HepG2 (cell line): ENCODE measurements around the gene BPI. TPM values are rescaled to one million over a fixed set of nuclear protein-coding genes. Genes with fewer than 3 reads are reported as not detected.

Source experiments
- ATAC-seq: fragments of 200-7000 bp; cut with Tn5 transposase; 3 replicates; pipeline ENCODE4 v1.9.1; 2020; ENCODE audit warnings: mild to moderate bottlenecking, moderate library complexity
- BruUV-seq: library from RNA; stranded (reverse); fragments of 400-500 nt; replicated peaks from 2 replicates; lab custom pipeline; 2021; lab: Mats Ljungman, UMichigan
- CTCF ChIA-PET: fragments of 300-600 bp; formaldehyde crosslinking; extraction: SDS; loops from one replicate; lab custom pipeline; 2021; ENCODE audit warnings: low total read pairs, inconsistent platforms, low intra/inter-chr PET ratio; lab: Yijun Ruan, JAX
- POLR2A ChIA-PET: fragments of 350-600 bp; sonication (Branson Sonifier 250); formaldehyde crosslinking; loops from one replicate; lab custom pipeline; 2020; ENCODE audit warnings: antibody characterized with exemption, inconsistent platforms; lab: Yijun Ruan, JAX
- DNase-seq: peaks from one replicate; pipeline ENCODE4 v3.0.0-alpha.2; 2015; ENCODE audit warnings: low spot score
- FAIRE-seq: peaks from 3 replicates; lab custom pipeline; 2011; peaks lifted over from hg19 to GRCh38; lab: Jason Lieb, UNC
- H2AFZ ChIP-seq: one replicate; pipeline ENCODE4 v1.6.1; 2011; ENCODE audit warnings: low read length, inconsistent platforms
- H3K27ac ChIP-seq: fragments of 300-600 bp; 3 replicates; pipeline ENCODE4 v1.8.0; 2011; ENCODE audit warnings: mixed run types, mild to moderate bottlenecking, mixed read lengths, low read length, inconsistent platforms; ENCODE audit not compliant: insufficient read depth; ENCODE audit errors: extremely low read length
- H3K27me3 ChIP-seq, 2 experiments: fragments of 200-600 bp in 1 of 2; 2 replicates in 1 of 2; 3 replicates in 1 of 2; pipeline versions ENCODE4 v1.6.0 to v1.8.0; 2011; ENCODE audit warnings: low read length in 2 of 2, mild to moderate bottlenecking in 2 of 2, moderate library complexity in 2 of 2, inconsistent platforms in 1 of 2; ENCODE audit not compliant: insufficient read depth in 2 of 2, control insufficient read depth in 1 of 2
- H3K36me3 ChIP-seq, 2 experiments: fragments of 200-600 bp in 1 of 2; replicated peaks in 1 of 2; 2 replicates in 1 of 2; 3 replicates in 1 of 2; pipeline versions ENCODE4 v1.5.1 to v1.8.0; 2011; ENCODE audit warnings: low read length in 2 of 2, inconsistent platforms in 1 of 2; ENCODE audit not compliant: insufficient read depth in 2 of 2, control insufficient read depth in 1 of 2
- H3K4me1 ChIP-seq: 2 replicates; pipeline ENCODE4 v1.5.1; 2012; ENCODE audit warnings: low read length, inconsistent platforms; ENCODE audit not compliant: insufficient read depth
- H3K4me2 ChIP-seq: 2 replicates; pipeline ENCODE4 v1.6.0; 2011; ENCODE audit warnings: low read depth, low read length, inconsistent platforms
- H3K4me3 ChIP-seq, 3 experiments: fragments of 200-600 bp in 1 of 3; sonication (generic), shearing (Covaris generic) in 1 of 3; replicated peaks in 1 of 3; 2 replicates each; pipeline ENCODE4 v1.5.1; 2011 to 2016; ENCODE audit warnings: low read length in 3 of 3, inconsistent platforms in 2 of 3, low read depth in 2 of 3, mild to moderate bottlenecking in 2 of 3, control low read depth in 1 of 3, mixed read lengths in 1 of 3; ENCODE audit not compliant: insufficient read depth in 1 of 3
- H3K79me2 ChIP-seq: one replicate; pipeline ENCODE4 v1.6.1; 2011; ENCODE audit warnings: low read length, inconsistent platforms; ENCODE audit not compliant: insufficient read depth
- H3K9ac ChIP-seq: 2 replicates; pipeline ENCODE4 v1.6.0; 2011; ENCODE audit warnings: mild to moderate bottlenecking, low read depth, low read length, inconsistent platforms; ENCODE audit not compliant: insufficient read depth
- H3K9me3 ChIP-seq: 2 replicates; pipeline ENCODE4 v1.5.1; 2012; ENCODE audit warnings: mild to moderate bottlenecking, low read length
- H4K20me1 ChIP-seq: 2 replicates; pipeline ENCODE4 v1.6.0; 2011; ENCODE audit warnings: inconsistent platforms, mild to moderate bottlenecking, low read length, moderate library complexity; ENCODE audit not compliant: insufficient read depth
- ATAD3A ChIP-seq: sonication (generic); formaldehyde crosslinking; IDR thresholded peaks from 2 replicates; pipeline ENCODE4 v1.4.0; 2020; ENCODE audit warnings: missing genetic modification reagents
- ATF7 ChIP-seq, 2 experiments: fragments of 450-650 bp in 1 of 2; sonication (generic) in 1 of 2; formaldehyde crosslinking in 1 of 2; IDR thresholded peaks; 2 replicates each; pipeline versions ENCODE4 v1.4.0 to v1.6.1; 2016 to 2020; ENCODE audit warnings: antibody characterized with exemption in 1 of 2, mild to moderate bottlenecking in 1 of 2, missing genetic modification reagents in 1 of 2
- FOXP1 ChIP-seq, 2 experiments: fragments of 450-650 bp in 1 of 2; IDR thresholded peaks; 2 replicates each; pipeline ENCODE4 v1.6.1; 2017 to 2018; ENCODE audit warnings: antibody characterized with exemption in 1 of 2
- IKZF1 ChIP-seq: fragments of 450-650 bp; IDR thresholded peaks from 2 replicates; pipeline ENCODE4 v1.7.1; 2016
- KLF16 ChIP-seq, 2 experiments: sonication (generic) in 1 of 2; formaldehyde crosslinking in 1 of 2; IDR thresholded peaks; 2 replicates each; pipeline versions ENCODE4 v1.6.1 to v1.8.0; 2016 to 2023; ENCODE audit warnings: missing genetic modification reagents in 2 of 2, missing compliant biosample characterization in 1 of 2
- MZF1 ChIP-seq: sonication (generic); formaldehyde crosslinking; IDR thresholded peaks from 2 replicates; pipeline ENCODE4 v1.8.1; 2023; ENCODE audit warnings: mild to moderate bottlenecking, missing genetic modification reagents, borderline replicate concordance
- RARA ChIP-seq: IDR thresholded peaks from 2 replicates; pipeline ENCODE4 v1.6.1; 2016; ENCODE audit warnings: missing genetic modification reagents, missing compliant biosample characterization
- ZNF124 ChIP-seq: sonication (generic); formaldehyde crosslinking; IDR thresholded peaks from 2 replicates; pipeline ENCODE4 v1.4.0; 2020; ENCODE audit warnings: missing genetic modification reagents
- ZNF234 ChIP-seq: sonication (generic); formaldehyde crosslinking; conservative IDR thresholded peaks from 2 replicates; pipeline ENCODE4 v1.5.1; 2020; ENCODE audit warnings: mild to moderate bottlenecking, missing genetic modification reagents
- ZNF660 ChIP-seq: sonication (generic); formaldehyde crosslinking; IDR thresholded peaks from 2 replicates; pipeline ENCODE4 v1.5.1; 2020; ENCODE audit warnings: mild to moderate bottlenecking, low read depth, missing genetic modification reagents, borderline replicate concordance
- ZNF703 ChIP-seq: sonication (generic); formaldehyde crosslinking; IDR thresholded peaks from 2 replicates; pipeline ENCODE4 v1.5.1; 2020; ENCODE audit warnings: missing genetic modification reagents, mild to moderate bottlenecking, moderate library complexity, borderline replicate concordance
- ZNF775 ChIP-seq: sonication (generic); formaldehyde crosslinking; IDR thresholded peaks from 2 replicates; pipeline ENCODE4 v1.4.0; 2020; ENCODE audit warnings: missing genetic modification reagents, mild to moderate bottlenecking, moderate library complexity, borderline replicate concordance
- ZNF776 ChIP-seq: sonication (generic); formaldehyde crosslinking; IDR thresholded peaks from 2 replicates; pipeline ENCODE4 v1.4.0; 2020; ENCODE audit warnings: mild to moderate bottlenecking, missing genetic modification reagents
- ZNF782 ChIP-seq: sonication (generic); formaldehyde crosslinking; IDR thresholded peaks from 2 replicates; pipeline ENCODE4 v1.4.0; 2020; ENCODE audit warnings: missing genetic modification reagents, mild to moderate bottlenecking, borderline replicate concordance
- ZNF883 ChIP-seq: sonication (generic); formaldehyde crosslinking; IDR thresholded peaks from 2 replicates; pipeline ENCODE4 v1.5.1; 2020; ENCODE audit warnings: mild to moderate bottlenecking, missing genetic modification reagents; ENCODE audit errors: not compliant biosample characterization
- ZSCAN25 ChIP-seq: sonication (generic); formaldehyde crosslinking; IDR thresholded peaks from 2 replicates; pipeline ENCODE4 v1.8.0; 2022; ENCODE audit warnings: mild to moderate bottlenecking, missing genetic modification reagents
- WGBS: methylation state at CpG from one replicate; pipeline ENCODE4 v1.1.6; 2017; ENCODE audit warnings: low lambda C conversion rate; 5-methylcytosine and 5-hydroxymethylcytosine counted together
- in situ Hi-C: cut with HindIII; loops from 2 replicates; pipeline ENCODE4 v1.10.0; 2017; ENCODE audit warnings: low pct_unique_long_range_greater_than_20kb; ENCODE audit not compliant: extremely low pct_ligation_motif_present
- intact Hi-C: fragments of 100-400 bp; cut with micrococcal nuclease; formaldehyde crosslinking; loops from one replicate; pipeline ENCODE4 v1.10.0; 2022; ENCODE audit not compliant: unreplicated experiment
- polyA plus RNA-seq, 8 experiments: library from polyadenylated mRNA; depleted of rRNA in 3 of 8; stranded (reverse) in 7 of 8; unstranded in 1 of 8; fragments of >200 nt; fragmentation: Illumina TruSeq in 4 of 8; extraction: Trizol in 4 of 8; gene quantifications; 2 replicates each; pipeline versions ENCODE4 v1.2.1 to v1.2.3, GENCODE V29; 2011 to 2016; ENCODE audit warnings: low read depth in 4 of 8, missing spikeins in 1 of 8, mixed read lengths in 1 of 8; ENCODE audit not compliant: insufficient read depth in 1 of 8
- total RNA-seq, 5 experiments: library from RNA; depleted of rRNA; stranded (reverse); fragments of >200 nt; fragmentation: Illumina TruSeq; extraction: Trizol; gene quantifications; 2 replicates each; pipeline ENCODE4 v1.2.3, GENCODE V29; 2016; ENCODE audit warnings: low read depth in 1 of 5
- TF ChIP-seq, protein P1 (sequence below): IDR thresholded peaks from 2 replicates; pipeline ENCODE4 v1.6.1; 2016; ENCODE audit warnings: mild to moderate bottlenecking
- TF ChIP-seq, protein P2 (sequence below): fragments of 450-650 bp; IDR thresholded peaks from 2 replicates; pipeline ENCODE4 v1.6.1; 2017
- TF ChIP-seq, protein P3 (sequence below): IDR thresholded peaks from 2 replicates; pipeline ENCODE4 v1.4.0; 2020; ENCODE audit warnings: mild to moderate bottlenecking, missing genetic modification reagents

Gene BPI
- total and polyA plus RNA-seq, 2 of the 13 experiments (the other 11 are each of a cell fraction or from before 2014, with no cell fraction given), result not detected

DNA sequence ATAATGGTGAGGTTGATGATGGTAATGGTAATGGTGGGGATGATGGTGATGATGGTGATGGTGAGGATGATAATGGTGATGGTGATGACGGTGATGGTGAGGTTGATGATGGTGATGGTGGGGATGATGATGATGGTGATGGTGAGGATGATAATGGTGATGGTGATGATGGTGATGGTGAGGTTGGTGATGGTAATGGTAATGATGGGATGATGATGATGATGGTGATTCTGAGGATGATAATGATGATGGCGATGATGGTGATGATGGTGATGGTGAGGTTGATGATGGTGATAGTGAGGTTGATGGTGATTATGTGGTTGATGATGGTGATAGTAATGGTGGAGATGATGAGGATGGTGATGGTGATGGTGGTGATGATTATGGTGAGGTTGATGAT, 9.7 kb downstream of the BPI start:
- Histone ChIP-seq H3K4me1 (no peaks in the 10 kb centered on the region), H3K4me2 (no peak overlapping the region), H3K79me2 (no peaks in the 10 kb centered on the region), H3K9me3 (no peaks in the 10 kb centered on the region), H3K9ac (no peak overlapping the region), H3K4me3 (no peak overlapping the region), H3K27ac (no peak overlapping the region), H3K27me3 (peaks cover 2 to 13% of the 10 kb centered on the region in 2 experiments; a peak in 2 of 5 replicates), H2AFZ (no peak overlapping the region), H3K36me3 (no peaks in the 10 kb centered on the region), H4K20me1 (no peaks in the 10 kb centered on the region)
- POLR2A ChIA-PET, result no interaction called here
- ATAC-seq (no peak), FAIRE-seq (peak; percentile 68), DNase-seq (no peak)
- BruUV-seq, result no TSS peak
- in situ Hi-C loops (no loop called here), intact Hi-C loops (no loop called here)
- CTCF ChIA-PET, result no interaction called here
- WGBS, result 88% methylated on average over 2 of the region's 2 CpGs
- TF ChIP-seq, protein P1, sequence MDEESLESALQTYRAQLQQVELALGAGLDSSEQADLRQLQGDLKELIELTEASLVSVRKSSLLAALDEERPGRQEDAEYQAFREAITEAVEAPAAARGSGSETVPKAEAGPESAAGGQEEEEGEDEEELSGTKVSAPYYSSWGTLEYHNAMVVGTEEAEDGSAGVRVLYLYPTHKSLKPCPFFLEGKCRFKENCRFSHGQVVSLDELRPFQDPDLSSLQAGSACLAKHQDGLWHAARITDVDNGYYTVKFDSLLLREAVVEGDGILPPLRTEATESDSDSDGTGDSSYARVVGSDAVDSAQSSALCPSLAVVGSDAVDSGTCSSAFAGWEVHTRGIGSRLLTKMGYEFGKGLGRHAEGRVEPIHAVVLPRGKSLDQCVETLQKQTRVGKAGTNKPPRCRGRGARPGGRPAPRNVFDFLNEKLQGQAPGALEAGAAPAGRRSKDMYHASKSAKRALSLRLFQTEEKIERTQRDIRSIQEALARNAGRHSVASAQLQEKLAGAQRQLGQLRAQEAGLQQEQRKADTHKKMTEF (CRISPR knock-in tag), result no peak
- TF ChIP-seq ZNF776 (CRISPR knock-in tag), result no peak
- no peak for TF ChIP-seq ZNF124 (CRISPR knock-in tag)
- TF ChIP-seq ZNF775, result no peak
- TF ChIP-seq, protein P2, sequence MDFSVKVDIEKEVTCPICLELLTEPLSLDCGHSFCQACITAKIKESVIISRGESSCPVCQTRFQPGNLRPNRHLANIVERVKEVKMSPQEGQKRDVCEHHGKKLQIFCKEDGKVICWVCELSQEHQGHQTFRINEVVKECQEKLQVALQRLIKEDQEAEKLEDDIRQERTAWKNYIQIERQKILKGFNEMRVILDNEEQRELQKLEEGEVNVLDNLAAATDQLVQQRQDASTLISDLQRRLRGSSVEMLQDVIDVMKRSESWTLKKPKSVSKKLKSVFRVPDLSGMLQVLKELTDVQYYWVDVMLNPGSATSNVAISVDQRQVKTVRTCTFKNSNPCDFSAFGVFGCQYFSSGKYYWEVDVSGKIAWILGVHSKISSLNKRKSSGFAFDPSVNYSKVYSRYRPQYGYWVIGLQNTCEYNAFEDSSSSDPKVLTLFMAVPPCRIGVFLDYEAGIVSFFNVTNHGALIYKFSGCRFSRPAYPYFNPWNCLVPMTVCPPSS, result peak; percentile 82; the same call in 1 of the 2 replicates
- no peak for TF ChIP-seq KLF16 (CRISPR knock-in tag; IDR thresholded peaks at IDR 0.05)
- TF ChIP-seq MZF1, result no peak
- TF ChIP-seq ZNF883, result no peak
- TF ChIP-seq FOXP1 (IDR thresholded peaks at IDR 0.05), result peak; percentile 64
- no peak for TF ChIP-seq FOXP1 (CRISPR knock-in tag; IDR thresholded peaks at IDR 0.05)
- no peak for TF ChIP-seq RARA (CRISPR knock-in tag)
- no peak for TF ChIP-seq ZNF660
- TF ChIP-seq ZNF234 (CRISPR knock-in tag), result no peak
- TF ChIP-seq ATAD3A, result no peak
- no peak for TF ChIP-seq ZSCAN25
- no peak for TF ChIP-seq ZNF703
- TF ChIP-seq IKZF1, result 0 out of 2 replicates have a peak, but pooled peaks have one; percentile 69
- TF ChIP-seq ATF7 (IDR thresholded peaks at IDR 0.05), result peak; percentile 30
- no peak for TF ChIP-seq ATF7 (CRISPR knock-in tag; IDR thresholded peaks at IDR 0.05)
- TF ChIP-seq, protein P3, sequence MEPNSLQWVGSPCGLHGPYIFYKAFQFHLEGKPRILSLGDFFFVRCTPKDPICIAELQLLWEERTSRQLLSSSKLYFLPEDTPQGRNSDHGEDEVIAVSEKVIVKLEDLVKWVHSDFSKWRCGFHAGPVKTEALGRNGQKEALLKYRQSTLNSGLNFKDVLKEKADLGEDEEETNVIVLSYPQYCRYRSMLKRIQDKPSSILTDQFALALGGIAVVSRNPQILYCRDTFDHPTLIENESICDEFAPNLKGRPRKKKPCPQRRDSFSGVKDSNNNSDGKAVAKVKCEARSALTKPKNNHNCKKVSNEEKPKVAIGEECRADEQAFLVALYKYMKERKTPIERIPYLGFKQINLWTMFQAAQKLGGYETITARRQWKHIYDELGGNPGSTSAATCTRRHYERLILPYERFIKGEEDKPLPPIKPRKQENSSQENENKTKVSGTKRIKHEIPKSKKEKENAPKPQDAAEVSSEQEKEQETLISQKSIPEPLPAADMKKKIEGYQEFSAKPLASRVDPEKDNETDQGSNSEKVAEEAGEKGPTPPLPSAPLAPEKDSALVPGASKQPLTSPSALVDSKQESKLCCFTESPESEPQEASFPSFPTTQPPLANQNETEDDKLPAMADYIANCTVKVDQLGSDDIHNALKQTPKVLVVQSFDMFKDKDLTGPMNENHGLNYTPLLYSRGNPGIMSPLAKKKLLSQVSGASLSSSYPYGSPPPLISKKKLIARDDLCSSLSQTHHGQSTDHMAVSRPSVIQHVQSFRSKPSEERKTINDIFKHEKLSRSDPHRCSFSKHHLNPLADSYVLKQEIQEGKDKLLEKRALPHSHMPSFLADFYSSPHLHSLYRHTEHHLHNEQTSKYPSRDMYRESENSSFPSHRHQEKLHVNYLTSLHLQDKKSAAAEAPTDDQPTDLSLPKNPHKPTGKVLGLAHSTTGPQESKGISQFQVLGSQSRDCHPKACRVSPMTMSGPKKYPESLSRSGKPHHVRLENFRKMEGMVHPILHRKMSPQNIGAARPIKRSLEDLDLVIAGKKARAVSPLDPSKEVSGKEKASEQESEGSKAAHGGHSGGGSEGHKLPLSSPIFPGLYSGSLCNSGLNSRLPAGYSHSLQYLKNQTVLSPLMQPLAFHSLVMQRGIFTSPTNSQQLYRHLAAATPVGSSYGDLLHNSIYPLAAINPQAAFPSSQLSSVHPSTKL (CRISPR knock-in tag), result no peak
- TF ChIP-seq ZNF782 (CRISPR knock-in tag), result no peak
